ENCODE results near the gene SNX25.

DNA sequence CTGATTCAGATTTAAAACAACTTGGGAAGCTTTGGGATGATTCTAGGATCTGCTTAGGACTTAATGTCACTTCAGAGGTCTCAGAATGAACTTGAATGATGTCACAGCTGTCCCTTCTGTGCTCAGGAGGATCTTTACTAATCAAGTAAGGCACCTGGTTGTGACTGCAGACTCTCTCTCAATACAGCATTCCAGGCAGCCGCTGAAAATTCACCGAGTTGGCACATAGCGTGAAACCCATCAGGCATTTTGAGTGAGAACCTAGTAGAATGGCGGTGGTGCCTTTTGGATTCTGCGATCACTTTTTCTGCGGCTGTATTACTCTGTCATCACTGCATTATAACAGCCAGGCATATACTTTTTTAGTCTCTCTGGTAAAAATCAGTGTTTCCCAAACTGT, 16.5 kb downstream of the SNX25 start:
- TF ChIP-seq, protein P1, sequence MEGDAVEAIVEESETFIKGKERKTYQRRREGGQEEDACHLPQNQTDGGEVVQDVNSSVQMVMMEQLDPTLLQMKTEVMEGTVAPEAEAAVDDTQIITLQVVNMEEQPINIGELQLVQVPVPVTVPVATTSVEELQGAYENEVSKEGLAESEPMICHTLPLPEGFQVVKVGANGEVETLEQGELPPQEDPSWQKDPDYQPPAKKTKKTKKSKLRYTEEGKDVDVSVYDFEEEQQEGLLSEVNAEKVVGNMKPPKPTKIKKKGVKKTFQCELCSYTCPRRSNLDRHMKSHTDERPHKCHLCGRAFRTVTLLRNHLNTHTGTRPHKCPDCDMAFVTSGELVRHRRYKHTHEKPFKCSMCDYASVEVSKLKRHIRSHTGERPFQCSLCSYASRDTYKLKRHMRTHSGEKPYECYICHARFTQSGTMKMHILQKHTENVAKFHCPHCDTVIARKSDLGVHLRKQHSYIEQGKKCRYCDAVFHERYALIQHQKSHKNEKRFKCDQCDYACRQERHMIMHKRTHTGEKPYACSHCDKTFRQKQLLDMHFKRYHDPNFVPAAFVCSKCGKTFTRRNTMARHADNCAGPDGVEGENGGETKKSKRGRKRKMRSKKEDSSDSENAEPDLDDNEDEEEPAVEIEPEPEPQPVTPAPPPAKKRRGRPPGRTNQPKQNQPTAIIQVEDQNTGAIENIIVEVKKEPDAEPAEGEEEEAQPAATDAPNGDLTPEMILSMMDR (IDR thresholded peaks at IDR 0.05 in 4 of 5, conservative IDR thresholded peaks at IDR 0.05 in 1 of 5): no peak
- TF ChIP-seq POLR2A (IDR thresholded peaks at IDR 0.05): no peak

All from gastrocnemius medialis (tissue), 4 donors.